NB4 (cell line): Measurements from ENCODE around the gene LENEP.

Experiments
- TF ChIP-seq, protein P1 (sequence below): IDR thresholded peaks from 2 replicates; pipeline ENCODE4 v1.6.1; 2011; ENCODE audit warnings: low read depth, low read length
- TF ChIP-seq, protein P2 (sequence below): IDR thresholded peaks from one replicate; pipeline ENCODE4 v1.5.1; 2012; ENCODE audit warnings: low read depth, low read length

DNA sequence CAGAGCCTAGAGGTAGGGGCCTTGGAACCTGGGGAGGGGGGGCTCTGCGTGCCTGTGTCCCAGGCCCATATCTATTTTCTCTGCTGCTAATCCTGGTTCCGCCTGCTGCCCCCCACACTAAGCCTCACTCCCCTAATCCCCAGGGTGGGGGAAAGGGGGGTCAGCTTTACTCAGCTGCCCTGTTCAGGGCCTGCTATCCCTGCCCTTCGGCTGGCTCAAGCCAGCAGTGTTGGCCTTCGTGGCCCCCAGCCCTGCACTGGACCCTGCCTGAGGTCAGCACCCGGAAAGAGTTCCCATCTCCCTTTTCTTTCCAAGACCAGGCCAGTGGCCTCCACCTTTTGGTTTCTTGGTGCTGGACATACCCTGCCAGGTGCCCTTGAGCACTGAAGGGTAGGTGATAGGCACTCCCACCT lies 17.6 kb downstream of the LENEP start:
- TF ChIP-seq, protein P1, sequence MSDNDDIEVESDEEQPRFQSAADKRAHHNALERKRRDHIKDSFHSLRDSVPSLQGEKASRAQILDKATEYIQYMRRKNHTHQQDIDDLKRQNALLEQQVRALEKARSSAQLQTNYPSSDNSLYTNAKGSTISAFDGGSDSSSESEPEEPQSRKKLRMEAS = no peak
- TF ChIP-seq, protein P2, sequence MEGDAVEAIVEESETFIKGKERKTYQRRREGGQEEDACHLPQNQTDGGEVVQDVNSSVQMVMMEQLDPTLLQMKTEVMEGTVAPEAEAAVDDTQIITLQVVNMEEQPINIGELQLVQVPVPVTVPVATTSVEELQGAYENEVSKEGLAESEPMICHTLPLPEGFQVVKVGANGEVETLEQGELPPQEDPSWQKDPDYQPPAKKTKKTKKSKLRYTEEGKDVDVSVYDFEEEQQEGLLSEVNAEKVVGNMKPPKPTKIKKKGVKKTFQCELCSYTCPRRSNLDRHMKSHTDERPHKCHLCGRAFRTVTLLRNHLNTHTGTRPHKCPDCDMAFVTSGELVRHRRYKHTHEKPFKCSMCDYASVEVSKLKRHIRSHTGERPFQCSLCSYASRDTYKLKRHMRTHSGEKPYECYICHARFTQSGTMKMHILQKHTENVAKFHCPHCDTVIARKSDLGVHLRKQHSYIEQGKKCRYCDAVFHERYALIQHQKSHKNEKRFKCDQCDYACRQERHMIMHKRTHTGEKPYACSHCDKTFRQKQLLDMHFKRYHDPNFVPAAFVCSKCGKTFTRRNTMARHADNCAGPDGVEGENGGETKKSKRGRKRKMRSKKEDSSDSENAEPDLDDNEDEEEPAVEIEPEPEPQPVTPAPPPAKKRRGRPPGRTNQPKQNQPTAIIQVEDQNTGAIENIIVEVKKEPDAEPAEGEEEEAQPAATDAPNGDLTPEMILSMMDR = no peak
